ENCODE results near the gene SGMS2.
"Not testable (repeated sequence)": the region's sequence is repeated elsewhere in the genome, so short reads cannot be mapped to it uniquely, and the experiment has no call there.

The SGMS2 gene

DNA sequence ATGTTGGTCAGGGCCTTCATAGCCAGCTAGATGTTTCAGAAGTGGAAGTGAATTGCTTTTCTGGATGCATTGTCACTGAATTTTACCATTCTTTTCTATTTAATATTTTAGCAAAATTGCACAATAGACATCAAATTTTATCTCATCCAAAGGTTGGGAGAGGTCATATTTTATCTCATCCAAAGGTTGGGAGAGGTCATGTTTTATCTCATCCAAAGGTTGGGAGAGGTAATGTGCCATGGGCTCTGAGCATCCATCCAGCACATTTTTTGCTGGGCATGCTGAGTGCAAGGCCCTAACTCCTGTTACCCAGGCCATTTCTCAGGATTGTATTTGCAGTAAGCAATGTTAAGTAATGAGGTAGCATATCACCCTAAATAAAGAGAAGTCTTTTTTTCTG is 91.9 kb downstream of the SGMS2 start:
- DNase-seq: no peak

DNA sequence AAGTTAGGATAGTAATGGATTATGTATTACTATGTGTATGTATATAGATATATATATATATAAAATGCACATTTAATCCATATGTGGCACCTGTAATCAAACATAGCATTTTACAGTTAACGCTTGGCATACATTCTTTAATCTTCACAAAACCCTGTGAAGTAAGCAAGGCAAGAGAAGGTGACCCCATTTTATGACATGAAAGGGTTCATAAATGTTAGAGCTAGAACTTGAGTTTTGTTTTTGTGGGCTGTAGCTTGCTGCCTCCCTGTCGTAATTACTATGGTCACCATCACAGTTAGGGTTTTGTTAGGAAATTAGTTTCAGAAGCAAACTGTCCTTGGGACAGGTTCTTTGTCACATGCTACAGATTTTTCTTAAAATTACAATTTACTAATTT is 92.8 kb downstream of the SGMS2 start:
- DNase-seq: no peak

DNA sequence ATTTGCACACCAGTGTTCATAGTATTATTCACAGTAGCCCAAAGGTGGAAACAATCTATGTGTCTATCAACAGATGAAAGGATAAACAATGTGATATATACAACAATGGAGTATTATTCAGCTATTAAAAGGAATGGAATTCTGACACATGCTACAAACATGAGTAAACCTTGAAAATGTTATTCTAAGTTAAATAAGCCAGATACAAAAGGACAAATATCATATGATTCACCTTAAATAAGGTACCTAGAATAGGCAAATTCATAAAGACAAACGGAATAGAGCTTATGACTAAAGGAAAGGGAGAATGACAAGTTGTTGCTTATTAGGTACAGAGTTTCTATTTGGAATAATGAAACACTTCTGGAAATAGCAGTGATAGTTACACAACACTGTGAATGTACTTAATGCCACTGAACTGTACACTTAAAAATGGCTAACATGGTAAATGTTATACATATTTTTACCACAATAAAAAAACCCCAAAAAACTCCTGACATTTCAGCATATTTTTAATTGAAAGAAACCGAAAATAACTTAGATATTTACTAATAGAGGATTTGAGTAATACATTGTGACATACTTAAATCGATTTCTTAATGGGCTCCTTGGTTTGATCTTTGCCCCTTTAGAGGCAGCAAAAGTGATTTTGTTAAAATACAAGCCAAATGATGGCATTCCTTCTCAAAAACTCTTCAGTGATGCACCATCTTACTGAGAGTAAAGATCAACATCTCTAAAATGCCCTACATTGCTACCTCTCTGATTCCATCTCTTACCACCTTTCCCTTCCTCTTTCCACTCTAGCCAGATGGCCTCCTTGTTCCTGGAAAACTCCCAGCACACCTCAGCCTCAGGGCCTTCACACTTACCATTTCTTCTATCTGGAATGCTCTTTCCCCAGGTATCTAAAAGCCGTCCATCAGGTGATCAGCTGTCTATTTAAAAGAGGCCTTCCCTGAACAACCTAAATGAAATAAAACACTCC is 98.0 kb downstream of the SGMS2 start:
- no peak for DNase-seq

DNA sequence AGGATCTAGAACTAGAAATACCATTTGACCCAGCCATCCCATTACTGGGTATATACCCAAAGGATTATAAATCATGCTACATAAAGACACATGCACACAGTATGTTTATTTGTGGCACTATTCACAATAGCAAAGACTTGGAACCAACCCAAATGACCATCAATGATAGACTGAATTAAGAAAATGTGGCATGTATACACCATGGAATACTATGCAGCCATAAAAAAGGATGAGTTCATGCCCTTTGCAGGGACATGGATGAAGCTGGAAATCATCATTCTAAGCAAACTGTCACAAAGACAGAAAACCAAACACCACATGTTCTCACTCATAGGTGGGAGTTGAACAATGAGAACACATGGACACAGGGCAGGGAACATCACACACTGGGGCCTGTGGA is 101.0 kb downstream of the SGMS2 start:
- not testable (repeated sequence) for DNase-seq

DNA sequence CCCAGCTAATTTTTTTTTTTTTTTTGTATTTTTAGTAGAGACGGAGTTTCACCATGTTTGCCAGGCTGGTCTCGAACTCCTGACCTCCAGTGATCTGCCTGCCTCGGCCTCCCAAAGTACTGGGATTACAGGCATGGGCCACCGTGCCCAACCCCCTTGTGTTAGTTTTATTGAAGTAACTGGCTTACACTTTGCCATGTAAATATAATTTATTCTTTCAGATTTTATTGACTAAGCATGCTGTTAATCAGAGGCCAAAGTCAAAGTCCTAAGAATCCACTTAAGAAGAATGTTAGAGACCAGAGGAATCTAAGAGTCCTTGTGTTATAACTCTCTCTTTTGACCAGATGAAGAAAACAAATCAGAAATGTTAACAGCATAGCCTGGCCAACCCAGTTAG is 102.1 kb downstream of the SGMS2 start:
- not testable (repeated sequence) for DNase-seq

DNA sequence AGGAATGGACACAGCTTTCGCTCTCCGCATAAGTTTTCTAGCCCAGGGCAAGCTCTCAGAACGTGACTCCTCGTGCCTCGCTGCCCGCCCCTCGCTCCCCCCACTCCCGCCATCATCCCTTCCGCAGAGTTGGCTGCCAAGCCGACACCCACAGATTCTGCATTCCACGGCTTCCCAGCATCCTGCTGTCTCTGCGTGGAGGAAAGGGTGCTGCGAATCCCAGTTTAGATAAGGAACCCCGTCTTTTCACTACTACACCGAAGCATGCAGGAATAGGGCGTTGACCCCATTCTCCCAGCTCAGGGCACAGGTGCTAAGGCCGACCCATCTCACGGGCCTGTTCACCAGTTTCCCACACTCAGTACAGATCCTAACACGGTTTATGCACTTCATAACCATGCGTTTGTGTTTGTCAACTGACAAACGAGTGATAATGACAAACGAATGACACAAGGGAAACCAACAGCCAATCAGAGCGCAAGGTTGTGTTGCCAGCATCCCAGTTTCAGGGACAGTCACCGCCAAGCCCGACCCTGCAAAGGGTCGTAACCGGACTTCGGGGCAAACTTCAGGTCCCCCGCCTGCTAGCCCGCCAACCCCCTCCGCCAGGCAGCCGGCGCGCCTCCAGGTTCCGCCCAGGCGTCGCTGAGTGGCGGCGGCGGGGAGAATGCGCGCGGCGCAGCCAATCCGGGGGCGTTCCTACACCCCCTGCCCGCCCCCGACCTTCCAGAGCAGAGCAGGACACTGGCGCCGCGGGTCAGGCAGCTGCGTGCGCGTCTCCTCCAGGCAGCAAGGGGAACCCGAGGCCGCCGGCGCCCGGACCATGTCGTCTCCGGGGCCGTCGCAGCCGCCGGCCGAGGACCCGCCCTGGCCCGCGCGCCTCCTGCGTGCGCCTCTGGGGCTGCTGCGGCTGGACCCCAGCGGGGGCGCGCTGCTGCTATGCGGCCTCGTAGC is 106.4 kb downstream of the SGMS2 start, which contains the start of gene CYP2U1:
Gene CYP2U1, plus strand, starts transcription at position 729 of the 954 bp plus-strand sequence. Its CDS starts 95 bp downstream, at position 824.
- peak; percentile 54 for DNase-seq

DNA sequence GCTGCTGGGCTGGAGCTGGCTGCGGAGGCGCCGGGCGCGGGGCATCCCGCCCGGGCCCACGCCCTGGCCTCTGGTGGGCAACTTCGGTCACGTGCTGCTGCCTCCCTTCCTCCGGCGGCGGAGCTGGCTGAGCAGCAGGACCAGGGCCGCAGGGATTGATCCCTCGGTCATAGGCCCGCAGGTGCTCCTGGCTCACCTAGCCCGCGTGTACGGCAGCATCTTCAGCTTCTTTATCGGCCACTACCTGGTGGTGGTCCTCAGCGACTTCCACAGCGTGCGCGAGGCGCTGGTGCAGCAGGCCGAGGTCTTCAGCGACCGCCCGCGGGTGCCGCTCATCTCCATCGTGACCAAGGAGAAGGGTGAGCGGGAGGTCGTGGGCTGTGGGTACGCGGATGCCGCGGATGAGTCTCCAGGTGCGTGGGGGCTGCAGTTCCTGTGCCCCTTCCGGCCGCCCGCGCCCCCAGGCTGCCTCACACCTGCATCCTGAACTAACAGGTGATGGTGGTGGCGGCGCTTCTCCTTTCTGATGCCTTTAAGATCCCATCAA is 107.1 kb downstream of the SGMS2 start:
- no peak for DNase-seq

DNA sequence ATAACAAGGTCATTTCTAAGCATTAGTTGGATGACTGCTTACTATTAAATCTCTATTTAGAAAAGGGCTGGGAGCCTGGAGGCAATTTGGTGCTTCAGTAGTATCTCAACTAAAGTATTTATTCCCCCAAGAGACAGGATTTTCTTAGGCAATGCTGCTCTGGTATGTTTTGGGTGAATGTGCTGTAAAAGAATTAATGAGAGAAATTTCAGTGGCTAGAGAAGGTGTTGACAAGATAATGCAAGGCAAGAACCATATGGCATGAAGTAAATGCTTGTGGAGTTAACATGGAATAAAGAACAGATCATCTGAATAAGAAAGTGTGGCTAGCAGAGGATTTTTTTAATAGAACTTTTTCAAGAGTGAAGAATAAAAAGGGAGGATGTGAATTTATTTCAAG is 110.5 kb downstream of the SGMS2 start:
- DNase-seq: no peak

DNA sequence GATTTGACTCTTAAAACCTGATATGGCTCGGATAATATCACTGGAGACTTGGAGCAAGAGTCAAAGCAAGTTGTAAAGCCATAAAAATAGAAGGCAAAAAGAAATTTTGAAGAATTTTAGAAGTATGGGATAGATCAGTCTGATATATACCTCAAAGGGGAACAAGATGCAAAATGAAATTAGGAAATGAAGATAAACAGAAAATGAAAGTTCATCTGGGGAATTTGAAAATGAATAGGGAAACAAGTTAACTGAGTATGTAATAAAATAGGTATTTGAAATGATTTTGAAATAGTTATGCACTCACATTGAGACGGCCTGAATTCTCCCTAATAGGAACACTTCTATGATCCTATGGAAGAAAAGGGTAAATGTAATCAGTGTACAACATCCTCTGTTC is 112.3 kb downstream of the SGMS2 start:
- DNase-seq: no peak

DNA sequence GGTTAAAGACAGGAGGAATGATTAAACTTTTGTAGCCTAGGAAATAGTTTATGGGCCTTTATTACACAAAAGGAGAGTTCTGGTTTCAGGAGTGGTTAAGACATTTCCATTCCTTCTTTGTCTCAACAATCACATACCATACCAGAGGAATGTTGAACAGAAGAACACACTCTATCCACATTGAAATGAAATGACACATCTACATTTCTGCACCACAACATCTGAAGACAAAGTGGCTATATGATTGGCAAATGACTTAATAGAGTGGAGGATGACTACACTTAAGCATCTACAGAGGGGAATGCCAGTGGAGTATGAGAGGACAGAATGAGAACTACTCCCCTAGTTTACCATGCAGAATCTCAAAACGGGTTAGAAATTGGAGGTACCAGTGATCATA is 114.6 kb downstream of the SGMS2 start:
- no peak for DNase-seq

DNA sequence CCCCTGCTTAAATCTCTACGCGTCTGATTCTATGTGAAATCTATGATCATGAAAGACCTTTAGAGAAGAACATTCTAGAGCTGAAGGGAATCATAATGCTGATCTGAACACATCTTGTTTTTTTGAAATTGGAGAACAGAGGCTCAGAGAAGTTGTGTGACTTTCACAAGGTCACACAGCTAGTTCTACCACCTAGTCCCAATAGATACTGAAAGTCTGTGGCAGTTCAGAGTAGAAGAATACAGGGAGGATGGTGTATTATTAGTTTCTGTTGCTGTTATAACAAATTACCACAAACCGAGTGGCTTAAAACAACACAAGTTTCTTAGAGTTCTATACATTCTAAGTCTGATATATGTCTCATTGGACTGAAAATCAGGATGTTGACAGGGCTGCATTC is 121.1 kb downstream of the SGMS2 start:
- no peak for DNase-seq

DNA sequence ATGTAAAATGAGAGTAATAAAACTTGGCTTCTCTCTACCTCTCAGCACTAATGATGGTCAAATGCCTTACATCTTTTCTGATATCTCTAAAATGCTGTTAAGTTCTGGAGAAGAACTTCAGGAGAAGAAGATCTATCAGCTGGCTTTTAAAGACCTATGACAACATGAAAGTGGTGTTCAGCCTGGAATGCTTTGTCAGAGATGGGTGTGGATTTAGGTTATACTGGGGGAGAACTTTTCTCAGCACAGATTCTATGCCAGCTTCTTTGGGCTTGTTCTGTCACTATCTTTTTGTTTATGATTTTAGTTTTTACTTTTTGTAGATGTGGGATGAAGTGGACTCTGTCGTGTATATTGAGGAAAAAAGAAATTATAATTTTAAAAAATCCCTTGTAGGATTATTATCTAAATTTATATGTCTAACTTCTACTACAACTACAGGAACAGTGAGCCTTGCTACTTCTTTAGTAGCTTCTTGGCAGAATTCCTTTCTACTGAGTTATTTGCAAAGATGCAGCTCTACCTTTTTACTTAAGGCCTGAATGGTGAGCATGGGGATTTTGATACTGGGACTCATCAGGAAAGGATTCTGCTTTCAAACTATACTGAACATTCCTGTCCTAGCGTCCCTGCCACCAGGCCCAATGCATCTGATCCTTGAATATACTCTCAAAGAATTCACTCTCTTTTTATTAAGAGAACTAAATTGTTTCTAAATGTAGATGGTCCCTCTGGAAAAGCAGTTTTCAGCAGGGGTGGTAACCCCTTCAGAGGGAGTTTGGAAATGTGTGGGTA is 126.2 kb downstream of the SGMS2 start:
- no peak for DNase-seq

DNA sequence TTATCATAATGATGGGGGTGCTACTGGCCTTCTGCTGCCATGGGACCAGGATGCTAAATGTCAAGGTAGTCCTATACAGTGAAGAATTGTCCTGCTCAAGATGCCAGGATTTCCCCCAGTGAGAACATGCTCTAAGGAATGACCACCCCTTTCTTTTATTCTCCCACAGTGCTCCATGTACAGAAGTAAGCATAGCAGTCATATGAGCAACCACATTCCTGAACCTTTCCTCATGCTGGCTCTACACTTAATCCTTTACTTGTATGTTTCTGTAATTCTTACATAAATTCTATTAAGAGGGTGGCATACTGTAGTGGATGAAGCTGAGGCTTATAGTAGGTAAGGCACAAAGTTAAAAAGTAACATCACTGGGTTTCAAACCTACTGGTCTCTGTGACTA is 126.8 kb downstream of the SGMS2 start:
- no peak for DNase-seq

DNA sequence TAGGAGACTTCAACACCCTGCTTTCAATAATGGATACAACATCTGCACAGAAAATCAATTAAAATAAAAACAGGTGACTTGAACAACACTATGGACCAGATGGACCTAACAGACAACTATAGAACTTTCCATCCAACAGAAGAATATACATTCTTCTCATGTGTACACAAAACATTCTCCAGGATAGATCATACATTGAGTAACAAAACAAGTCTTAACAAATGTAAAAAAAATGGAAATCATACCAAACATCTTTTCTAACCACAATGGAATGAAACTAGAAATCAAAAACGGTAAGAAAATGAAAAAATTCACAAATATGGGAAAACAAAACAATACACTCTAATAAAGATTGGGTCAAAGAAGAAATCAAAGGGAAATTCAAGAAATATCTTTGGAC is 131.3 kb downstream of the SGMS2 start:
- no peak for DNase-seq

Data from NCI-H2029 (cell line).